Neural progenitor cell (in vitro differentiated cells): ENCODE measurements around the gene FAM20A. TPM values are rescaled to one million over a fixed set of nuclear protein-coding genes. Genes with fewer than 3 reads are reported as not detected.

Source experiments
- DNase-seq: peaks from one replicate; pipeline ENCODE4 v3.0.0-alpha.2; 2016; ENCODE audit warnings: low spot score
- H2AFZ ChIP-seq: fragments of 200-600 bp; sonication (generic); replicated peaks from 2 replicates; pipeline ENCODE4 v1.6.1; 2016; ENCODE audit warnings: antibody characterized with exemption
- H3F3A ChIP-seq: fragments of 200-600 bp; sonication (generic); 2 replicates; pipeline ENCODE4 v1.6.1; 2016; ENCODE audit warnings: antibody characterized with exemption, low read depth
- H3K27ac ChIP-seq: fragments of 200-600 bp; sonication (generic); 2 replicates; pipeline ENCODE4 v1.5.1; 2016; ENCODE audit warnings: mild to moderate bottlenecking
- H3K27me3 ChIP-seq: fragments of 200-600 bp; sonication (generic); 2 replicates; pipeline ENCODE4 v1.6.1; 2016; ENCODE audit warnings: mild to moderate bottlenecking, moderate library complexity
- H3K36me3 ChIP-seq: fragments of 200-600 bp; sonication (generic); 2 replicates; pipeline ENCODE4 v1.5.1; 2016
- H3K4me1 ChIP-seq: fragments of 200-600 bp; sonication (generic); 2 replicates; pipeline ENCODE4 v1.6.1; 2016; ENCODE audit warnings: mixed run types
- H3K4me2 ChIP-seq: fragments of 200-600 bp; sonication (generic); 2 replicates; pipeline ENCODE4 v1.6.1; 2016
- H3K4me3 ChIP-seq: fragments of 200-600 bp; sonication (generic); 2 replicates; pipeline ENCODE4 v1.5.1; 2016
- H3K79me2 ChIP-seq: fragments of 200-600 bp; sonication (generic); 2 replicates; pipeline ENCODE4 v1.6.1; 2016; ENCODE audit warnings: low read depth
- H3K9ac ChIP-seq: fragments of 200-600 bp; sonication (generic); 2 replicates; pipeline ENCODE4 v1.6.1; 2016
- H3K9me3 ChIP-seq: fragments of 200-600 bp; sonication (generic); 2 replicates; pipeline ENCODE4 v1.5.1; 2016; ENCODE audit warnings: low read depth
- H4K20me1 ChIP-seq: fragments of 200-600 bp; sonication (generic); 2 replicates; pipeline ENCODE4 v1.6.1; 2016; ENCODE audit warnings: low read depth
- H3K27ac Mint-ChIP-seq: 3 replicates; pipeline ENCODE4 v1.8.0; 2021; ENCODE audit warnings: mixed read lengths
- H3K27me3 Mint-ChIP-seq: 2 replicates; pipeline ENCODE4 v1.8.0; 2022; ENCODE audit warnings: low read depth, mild to moderate bottlenecking, inconsistent platforms, moderate library complexity, mixed read lengths; ENCODE audit not compliant: insufficient read depth
- H3K36me3 Mint-ChIP-seq: 3 replicates; pipeline ENCODE4 v1.8.0; 2021; ENCODE audit warnings: mixed read lengths
- H3K4me1 Mint-ChIP-seq: 3 replicates; pipeline ENCODE4 v1.8.0; 2021; ENCODE audit warnings: mixed read lengths
- H3K4me3 Mint-ChIP-seq: 3 replicates; pipeline ENCODE4 v1.8.0; 2021; ENCODE audit warnings: mild to moderate bottlenecking, moderate library complexity, mixed read lengths
- H3K9me3 Mint-ChIP-seq: 3 replicates; pipeline ENCODE4 v1.8.0; 2020; ENCODE audit warnings: mixed read lengths
- CTCF ChIP-seq: fragments of 200-600 bp; sonication (generic); IDR thresholded peaks from 2 replicates; pipeline ENCODE4 v1.5.1; 2017; ENCODE audit warnings: antibody characterized with exemption, mild to moderate bottlenecking
- EZH2 ChIP-seq: fragments of 200-600 bp; sonication (generic); IDR thresholded peaks from 2 replicates; pipeline ENCODE4 v1.6.1; 2017; ENCODE audit warnings: antibody characterized with exemption, mild to moderate bottlenecking, moderate library complexity
- EZH2phosphoT487 ChIP-seq: fragments of 200-600 bp; sonication (generic); IDR thresholded peaks from 2 replicates; pipeline ENCODE4 v1.6.1; 2017; ENCODE audit warnings: antibody characterized with exemption
- total RNA-seq: library from RNA; depleted of rRNA; stranded (reverse); fragments of >200 nt; gene quantifications from 2 replicates; pipeline ENCODE4 v1.2.3, GENCODE V29; 2015; ENCODE audit warnings: low replicate concordance

The FAM20A gene
- total RNA-seq, 1 donor from 2014 or later: 0.41 TPM

GRCh38 chr17:68556551-68556950, 44.6 kb downstream of the FAM20A start:
- Histone ChIP-seq H3K4me1 (no peaks in the 10 kb centered on the region), H3K36me3 (no peaks in the 10 kb centered on the region), H3F3A (no peaks in the 10 kb centered on the region), H3K27ac (no peak overlapping the region), H4K20me1 (no peaks in the 10 kb centered on the region), H3K4me2 (no peak overlapping the region), H3K9ac (no peak overlapping the region), H2AFZ (no peak overlapping the region), H3K4me3 (no peak overlapping the region), H3K79me2 (no peaks in the 10 kb centered on the region), H3K27me3 (no peaks in the 10 kb centered on the region), H3K9me3 (no peaks in the 10 kb centered on the region)
- TF ChIP-seq EZH2phosphoT487 (no peak), CTCF (no peak), EZH2 (no peak)
- H3K27ac Mint-ChIP-seq: no peak overlapping the region
- H3K9me3 Mint-ChIP-seq: peaks cover 5% of the 10 kb centered on the region
- DNase-seq: no peak
- H3K27me3 Mint-ChIP-seq: no peaks in the 10 kb centered on the region
- no peak overlapping the region for H3K4me3 Mint-ChIP-seq
- peaks cover 13% of the 10 kb centered on the region for H3K4me1 Mint-ChIP-seq
- no peaks in the 10 kb centered on the region for H3K36me3 Mint-ChIP-seq

- no peak overlapping the region for H3K4me3 Mint-ChIP-seq
- H3K36me3 Mint-ChIP-seq: peaks cover 16% of the 10 kb centered on the region
- Histone ChIP-seq H3K4me1 (no peaks in the 10 kb centered on the region), H4K20me1 (no peaks in the 10 kb centered on the region), H3K4me3 (no peak overlapping the region), H3F3A (no peaks in the 10 kb centered on the region), H3K27me3 (no peaks in the 10 kb centered on the region), H2AFZ (no peak overlapping the region), H3K9ac (no peak overlapping the region), H3K27ac (no peak overlapping the region), H3K79me2 (no peaks in the 10 kb centered on the region), H3K36me3 (no peaks in the 10 kb centered on the region), H3K9me3 (no peaks in the 10 kb centered on the region), H3K4me2 (no peak overlapping the region)
- TF ChIP-seq CTCF: no peak
- no peak for TF ChIP-seq EZH2phosphoT487
- TF ChIP-seq EZH2: no peak
- H3K4me1 Mint-ChIP-seq: no peaks in the 10 kb centered on the region
- peaks cover 2% of the 10 kb centered on the region for H3K9me3 Mint-ChIP-seq
- no peak overlapping the region for H3K27ac Mint-ChIP-seq
- H3K27me3 Mint-ChIP-seq: peaks cover 4% of the 10 kb centered on the region
- no peak for DNase-seq
Measured at GRCh38 chr17:68544111-68544915, 56.9 kb downstream of the FAM20A start.

GRCh38 chr17:68542698-68543463, 58.3 kb downstream of the FAM20A start:
- H3K9ac ChIP-seq: no peak overlapping the region
- H3K27ac ChIP-seq: no peak overlapping the region
- H3K79me2 ChIP-seq: no peaks in the 10 kb centered on the region
- no peak overlapping the region for H3K4me3 ChIP-seq
- H3K36me3 ChIP-seq: no peaks in the 10 kb centered on the region
- H3K9me3 Mint-ChIP-seq: peaks cover 2% of the 10 kb centered on the region
- H2AFZ ChIP-seq: no peak overlapping the region
- no peaks in the 10 kb centered on the region for H4K20me1 ChIP-seq
- TF ChIP-seq EZH2 (no peak), CTCF (no peak), EZH2phosphoT487 (no peak)
- H3K36me3 Mint-ChIP-seq: peaks cover 19% of the 10 kb centered on the region
- no peak overlapping the region for H3K4me3 Mint-ChIP-seq
- H3K27me3 Mint-ChIP-seq: peaks cover 4% of the 10 kb centered on the region
- H3K4me1 Mint-ChIP-seq: no peaks in the 10 kb centered on the region
- no peaks in the 10 kb centered on the region for H3F3A ChIP-seq
- H3K9me3 ChIP-seq: no peaks in the 10 kb centered on the region
- DNase-seq: no peak
- no peak overlapping the region for H3K4me2 ChIP-seq
- no peaks in the 10 kb centered on the region for H3K4me1 ChIP-seq
- no peak overlapping the region for H3K27ac Mint-ChIP-seq
- no peaks in the 10 kb centered on the region for H3K27me3 ChIP-seq
